H9 (cell line): Measurements from ENCODE around the gene COX11. TPM values are rescaled to one million over a fixed set of nuclear protein-coding genes. Genes with fewer than 3 reads are reported as not detected.

Experiments
- DNase-seq: peaks from one replicate; pipeline ENCODE4 v3.0.0-alpha.2; 2017
- H2AFZ ChIP-seq: one replicate; pipeline ENCODE4 v1.6.1; 2013; ENCODE audit warnings: mild to moderate bottlenecking, low read length, control low read depth, moderate library complexity
- H2AK5ac ChIP-seq: 2 replicates; pipeline ENCODE4 v1.6.1; 2013; ENCODE audit warnings: low read length, control low read depth, mixed read lengths; ENCODE audit not compliant: insufficient read length
- H2BK120ac ChIP-seq: one replicate; pipeline ENCODE4 v1.6.1; 2013; ENCODE audit warnings: low read depth, mild to moderate bottlenecking, low read length, control low read depth, inconsistent platforms; ENCODE audit not compliant: poor library complexity, severe bottlenecking
- H2BK12ac ChIP-seq: 2 replicates; pipeline ENCODE4 v1.6.1; 2013; ENCODE audit warnings: low read length, control low read depth, mixed read lengths, low read depth; ENCODE audit not compliant: insufficient read length
- H2BK15ac ChIP-seq: 2 replicates; pipeline ENCODE4 v1.6.1; 2013; ENCODE audit warnings: low read depth, low read length, control low read depth
- H2BK20ac ChIP-seq: one replicate; pipeline ENCODE4 v1.6.1; 2013; ENCODE audit warnings: low read depth, mild to moderate bottlenecking, low read length, control low read depth, inconsistent platforms; ENCODE audit not compliant: poor library complexity, severe bottlenecking
- H2BK5ac ChIP-seq: 2 replicates; pipeline ENCODE4 v1.6.1; 2013; ENCODE audit warnings: low read length, control low read depth, mixed read lengths; ENCODE audit not compliant: insufficient read length
- H3K14ac ChIP-seq: 2 replicates; pipeline ENCODE4 v1.6.1; 2013; ENCODE audit warnings: low read length, control low read depth; ENCODE audit not compliant: insufficient read depth
- H3K18ac ChIP-seq: 2 replicates; pipeline ENCODE4 v1.6.1; 2013; ENCODE audit warnings: low read depth, mild to moderate bottlenecking, mixed read lengths, low read length, control low read depth; ENCODE audit not compliant: insufficient read length
- H3K23ac ChIP-seq: 2 replicates; pipeline ENCODE4 v1.6.1; 2013; ENCODE audit warnings: low read length, control low read depth, mixed read lengths, low read depth; ENCODE audit not compliant: insufficient read length
- H3K23me2 ChIP-seq: 2 replicates; pipeline ENCODE4 v1.6.1; 2013; ENCODE audit warnings: low read depth, mild to moderate bottlenecking, mixed read lengths, low read length, control low read depth; ENCODE audit not compliant: insufficient read length, poor library complexity, severe bottlenecking
- H3K27ac ChIP-seq: 2 replicates; pipeline ENCODE4 v1.5.1; 2013; ENCODE audit warnings: low read length, control low read depth, mixed read lengths, low read depth; ENCODE audit not compliant: insufficient read length
- H3K27me3 ChIP-seq: 2 replicates; pipeline ENCODE4 v1.6.1; 2013; ENCODE audit warnings: low read length, control low read depth, inconsistent platforms; ENCODE audit not compliant: insufficient read depth
- H3K4ac ChIP-seq: 2 replicates; pipeline ENCODE4 v1.6.1; 2013; ENCODE audit warnings: low read depth, mild to moderate bottlenecking, control low read depth, inconsistent platforms, low read length, moderate library complexity
- H3K4me1 ChIP-seq: 2 replicates; pipeline ENCODE4 v1.6.1; 2013; ENCODE audit warnings: low read length, control low read depth, inconsistent platforms; ENCODE audit not compliant: insufficient read depth
- H3K4me2 ChIP-seq: 2 replicates; pipeline ENCODE4 v1.6.1; 2013; ENCODE audit warnings: low read length, control low read depth, mixed read lengths; ENCODE audit not compliant: insufficient read length, insufficient read depth
- H3K56ac ChIP-seq: 2 replicates; pipeline ENCODE4 v1.6.1; 2013; ENCODE audit warnings: low read depth, mild to moderate bottlenecking, mixed read lengths, low read length, control low read depth; ENCODE audit not compliant: insufficient read length
- H3K79me1 ChIP-seq: 2 replicates; pipeline ENCODE4 v1.6.1; 2013; ENCODE audit warnings: low read depth, mild to moderate bottlenecking, moderate library complexity, low read length, control low read depth, inconsistent platforms; ENCODE audit not compliant: insufficient read depth, poor library complexity, severe bottlenecking
- H3K79me2 ChIP-seq: 2 replicates; pipeline ENCODE4 v1.6.1; 2013; ENCODE audit warnings: low read length, control low read depth, inconsistent platforms; ENCODE audit not compliant: insufficient read depth
- H3K9ac ChIP-seq: 2 replicates; pipeline ENCODE4 v1.6.1; 2013; ENCODE audit warnings: low read length, control low read depth, mixed read lengths; ENCODE audit not compliant: insufficient read length; ENCODE audit errors: extremely low read depth
- H3K9me3 ChIP-seq: one replicate; pipeline ENCODE4 v1.6.1; 2013; ENCODE audit warnings: low read depth, low read length, inconsistent platforms; ENCODE audit not compliant: control insufficient read depth
- H3T11ph ChIP-seq: one replicate; pipeline ENCODE4 v1.6.1; 2013; ENCODE audit warnings: mild to moderate bottlenecking, low read length, control low read depth, inconsistent platforms
- H4K20me1 ChIP-seq: one replicate; pipeline ENCODE4 v1.6.1; 2013; ENCODE audit not compliant: control insufficient read depth, insufficient read length, insufficient read depth
- H4K5ac ChIP-seq: 2 replicates; pipeline ENCODE4 v1.6.1; 2013; ENCODE audit warnings: low read depth, mild to moderate bottlenecking, mixed read lengths, low read length, control low read depth; ENCODE audit not compliant: insufficient read length
- H4K8ac ChIP-seq: replicated peaks from 2 replicates; pipeline ENCODE4 v1.6.1; 2013; ENCODE audit warnings: low read length, control low read depth, mixed read lengths, low read depth; ENCODE audit not compliant: insufficient read length
- H4K91ac ChIP-seq: 2 replicates; pipeline ENCODE4 v1.6.1; 2013; ENCODE audit warnings: low read depth, mild to moderate bottlenecking, moderate library complexity, mixed read lengths, low read length, control low read depth; ENCODE audit not compliant: insufficient read length
- H3K27ac Mint-ChIP-seq, 3 experiments: 2 replicates in 2 of 3; 3 replicates in 1 of 3; pipeline ENCODE4 v1.8.0; 2020 to 2021; ENCODE audit warnings: mixed read lengths in 3 of 3, mild to moderate bottlenecking in 1 of 3, moderate library complexity in 1 of 3
- H3K27me3 Mint-ChIP-seq: 2 replicates; pipeline ENCODE4 v1.8.0; 2021; ENCODE audit warnings: low read depth, mild to moderate bottlenecking, moderate library complexity, mixed read lengths
- H3K36me3 Mint-ChIP-seq, 3 experiments: 2 replicates in 2 of 3; 3 replicates in 1 of 3; pipeline ENCODE4 v1.8.0; 2020 to 2021; ENCODE audit warnings: low read depth in 3 of 3, mixed read lengths in 3 of 3; ENCODE audit not compliant: insufficient read depth in 1 of 3
- H3K4me1 Mint-ChIP-seq, 2 experiments: 2 replicates each; pipeline ENCODE4 v1.8.0; 2020; ENCODE audit warnings: mixed read lengths in 2 of 2
- H3K4me3 Mint-ChIP-seq, 2 experiments: 2 replicates in 1 of 2; 3 replicates in 1 of 2; pipeline ENCODE4 v1.8.0; 2020 to 2021; ENCODE audit warnings: mild to moderate bottlenecking in 2 of 2, mixed read lengths in 2 of 2, moderate library complexity in 1 of 2
- H3K9me3 Mint-ChIP-seq, 2 experiments: 2 replicates in 1 of 2; 3 replicates in 1 of 2; pipeline ENCODE4 v1.8.0; 2020; ENCODE audit warnings: mild to moderate bottlenecking in 2 of 2, mixed read lengths in 2 of 2, moderate library complexity in 1 of 2
- CTCF ChIP-seq: fragments of 200-600 bp; sonication (generic); conservative IDR thresholded peaks from 3 replicates; pipeline ENCODE4 v1.8.0; 2021; ENCODE audit warnings: antibody characterized with exemption, mild to moderate bottlenecking
- WGBS: extraction: QIAGEN DNeasy Blood & Tissue Kit; methylation state at CpG from one replicate; pipeline ENCODE4 v1.1.7; 2013; ENCODE audit warnings: missing lambda C conversion rate, low lambda C conversion rate, mixed read lengths; ENCODE audit not compliant: insufficient read length; ENCODE audit errors: extremely low coverage; 5-methylcytosine and 5-hydroxymethylcytosine counted together
- total RNA-seq: library from RNA; stranded (reverse); gene quantifications from 2 replicates; pipeline ENCODE4 v1.2.1, GENCODE V29; 2021

The COX11 gene
- total RNA-seq, 1 experiment from 2014 or later = 76.1 TPM

- Histone ChIP-seq H3K4me2 (no peak overlapping the region), H2BK20ac (no peak overlapping the region), H3K56ac (no peak overlapping the region), H3K4ac (no peak overlapping the region), H4K8ac (no peak overlapping the region), H3K23me2 (no peaks in the 10 kb centered on the region), H3K27me3 (no peaks in the 10 kb centered on the region), H3K4me1 (no peaks in the 10 kb centered on the region), H3K27ac (no peak overlapping the region), H3K18ac (no peak overlapping the region), H3K14ac (no peak overlapping the region), H2AK5ac (no peak overlapping the region), H2AFZ (no peak overlapping the region), H3K79me2 (no peaks in the 10 kb centered on the region), H2BK5ac (no peak overlapping the region), H2BK120ac (no peak overlapping the region), H3K23ac (no peak overlapping the region), H3K79me1 (no peaks in the 10 kb centered on the region), H4K5ac (no peak overlapping the region), H2BK15ac (no peak overlapping the region), H4K20me1 (no peaks in the 10 kb centered on the region), H2BK12ac (no peak overlapping the region), H3T11ph (no peak overlapping the region), H3K9ac (no peak overlapping the region), H3K9me3 (no peaks in the 10 kb centered on the region), H4K91ac (no peak overlapping the region)
- TF ChIP-seq CTCF = no peak
- H3K9me3 Mint-ChIP-seq = no peaks in the 10 kb centered on the region
- no peaks in the 10 kb centered on the region for H3K4me1 Mint-ChIP-seq
- no peak for DNase-seq
- H3K27me3 Mint-ChIP-seq = peaks cover under 1% of the 10 kb centered on the region; the same call in 1 of the 2 replicates
- H3K36me3 Mint-ChIP-seq = peaks cover 45 to 81% (median 79%) of the 10 kb centered on the region in 3 experiments
- no peak overlapping the region for H3K4me3 Mint-ChIP-seq
- WGBS = no CpG with 5 or more reads among the region's 5 CpGs
- H3K27ac Mint-ChIP-seq = no peak overlapping the region
Measured at GRCh38 chr17:54937018-54937417, 31.4 kb downstream of the COX11 start.
